K562 (cell line): ENCODE results near the gene DLAT. TPM values are rescaled to one million over a fixed set of nuclear protein-coding genes. Genes with fewer than 3 reads are reported as not detected.
"Not testable (repeated sequence)": the region's sequence is repeated elsewhere in the genome, so short reads cannot be mapped to it uniquely, and the experiment has no call there.

Experiments
- ATAC-seq: fragments of 200-7000 bp; cut with Tn5 transposase; 3 replicates; pipeline ENCODE4 v1.9.1; 2020; ENCODE audit warnings: moderate library complexity
- BruUV-seq: library from RNA; stranded (reverse); fragments of 400-500 nt; replicated peaks from 2 replicates; lab custom pipeline; 2021; lab: Mats Ljungman, UMichigan
- CTCF ChIA-PET: fragments of 300-600 bp; formaldehyde crosslinking; extraction: SDS; loops from one replicate; lab custom pipeline; 2021; ENCODE audit warnings: low intra/inter-chr PET ratio; lab: Yijun Ruan, JAX
- POLR2A ChIA-PET: fragments of 300-600, 350-650 bp; sonication (Branson Sonifier 250); formaldehyde crosslinking; extraction: SDS; loops from one replicate; lab custom pipeline; 2021; ENCODE audit warnings: antibody characterized with exemption, inconsistent platforms; lab: Yijun Ruan, JAX
- DNase-seq, 4 experiments: peaks; one replicate each; pipeline versions ENCODE4 v3.0.0 to v3.0.0-alpha.2; 2011 to 2018; ENCODE audit warnings: low spot score in 3 of 4, mixed read lengths in 3 of 4; ENCODE audit errors: extremely low read depth in 1 of 4
- FAIRE-seq: peaks from 2 replicates; lab custom pipeline; 2011; peaks lifted over from hg19 to GRCh38; lab: Jason Lieb, UNC
- H2AFZ ChIP-seq: 2 replicates; pipeline ENCODE4 v1.6.0; 2011; ENCODE audit warnings: low read depth, low read length, control low read depth, inconsistent platforms
- H3K27ac ChIP-seq: fragments of 200-600 bp; 3 replicates; pipeline ENCODE4 v1.8.0; 2011; ENCODE audit warnings: low read depth, mild to moderate bottlenecking, control low read depth, inconsistent platforms, low read length, moderate library complexity, mixed read lengths; ENCODE audit errors: extremely low read depth
- H3K27me3 ChIP-seq, 2 experiments: fragments of 300-600 bp in 1 of 2; 2 replicates in 1 of 2; 3 replicates in 1 of 2; pipeline versions ENCODE4 v1.6.0 to v1.8.0; 2011; ENCODE audit warnings: inconsistent platforms in 2 of 2, low read length in 2 of 2, mild to moderate bottlenecking in 1 of 2, mixed read lengths in 1 of 2, moderate library complexity in 1 of 2; ENCODE audit not compliant: control insufficient read depth in 2 of 2, insufficient read depth in 2 of 2
- H3K36me3 ChIP-seq: fragments of 300-600 bp; 3 replicates; pipeline ENCODE4 v1.8.0; 2011; ENCODE audit warnings: mild to moderate bottlenecking, low read length, inconsistent platforms; ENCODE audit not compliant: control insufficient read depth, insufficient read depth
- H3K4me1 ChIP-seq, 2 experiments: fragments of 200-600 bp in 1 of 2; replicated peaks in 1 of 2; 2 replicates in 1 of 2; 3 replicates in 1 of 2; pipeline versions ENCODE4 v1.5.1 to v1.8.0; 2011; ENCODE audit warnings: inconsistent platforms in 2 of 2, low read length in 2 of 2, mild to moderate bottlenecking in 1 of 2, mixed read lengths in 1 of 2, moderate library complexity in 1 of 2; ENCODE audit not compliant: control insufficient read depth in 2 of 2, insufficient read depth in 2 of 2
- H3K4me2 ChIP-seq: 2 replicates; pipeline ENCODE4 v1.6.1; 2011; ENCODE audit warnings: low read length, control low read depth, inconsistent platforms, mixed read lengths; ENCODE audit not compliant: insufficient read depth
- H3K4me3 ChIP-seq: fragments of 200-600 bp; sonication (generic), shearing (Covaris generic); 2 replicates; pipeline ENCODE4 v1.5.1; 2016; ENCODE audit warnings: control low read depth, inconsistent platforms
- H3K79me2 ChIP-seq: fragments of 200-600 bp; 3 replicates; pipeline ENCODE4 v1.8.0; 2011; ENCODE audit warnings: low read length, inconsistent platforms; ENCODE audit not compliant: control insufficient read depth, insufficient read depth
- H3K9ac ChIP-seq, 2 experiments: 2 replicates each; pipeline versions ENCODE4 v1.6.0 to v1.6.1; 2011; ENCODE audit warnings: low read depth in 2 of 2, low read length in 2 of 2, control low read depth in 1 of 2, inconsistent platforms in 1 of 2, mild to moderate bottlenecking in 1 of 2, mixed read lengths in 1 of 2; ENCODE audit not compliant: insufficient read depth in 1 of 2
- H3K9me1 ChIP-seq: one replicate; pipeline ENCODE4 v1.6.0; 2011; ENCODE audit warnings: inconsistent platforms, mild to moderate bottlenecking, low read length, moderate library complexity; ENCODE audit not compliant: control insufficient read depth, insufficient read depth
- H3K9me3 ChIP-seq: replicated peaks from 2 replicates; pipeline ENCODE4 v1.5.1; 2011; ENCODE audit warnings: low read depth, low read length, inconsistent platforms; ENCODE audit not compliant: control insufficient read depth, insufficient read depth
- H4K20me1 ChIP-seq: replicated peaks from 2 replicates; pipeline ENCODE4 v1.6.1; 2011; ENCODE audit warnings: low read length, inconsistent platforms, mixed read lengths; ENCODE audit not compliant: control insufficient read depth, insufficient read depth
- FOXJ2 ChIP-seq: fragments of 200-800 bp; sonication (Bioruptor generic); IDR thresholded peaks from 2 replicates; pipeline ENCODE4 v1.6.1; 2016; ENCODE audit warnings: missing genetic modification characterization, missing compliant biosample characterization
- MAFF ChIP-seq: IDR thresholded peaks from 2 replicates; pipeline ENCODE4 v1.6.1; 2012; ENCODE audit warnings: low read length, improper control_type of control experiment
- MIER1 ChIP-seq: fragments of 450-650 bp; IDR thresholded peaks from 2 replicates; pipeline ENCODE4 v1.6.1; 2016; ENCODE audit warnings: antibody characterized with exemption, mild to moderate bottlenecking, low read depth
- PRDM10 ChIP-seq: fragments of 450-650 bp; IDR thresholded peaks from 2 replicates; pipeline ENCODE4 v1.6.1; 2018; ENCODE audit not compliant: partially characterized antibody
- RBBP5 ChIP-seq: fragments of 200-600 bp; sonication (generic); IDR thresholded peaks from 2 replicates; pipeline ENCODE4 v1.6.1; 2012; ENCODE audit warnings: borderline replicate concordance, mild to moderate bottlenecking, low read length, control low read depth, inconsistent platforms; ENCODE audit not compliant: insufficient read depth, poor library complexity, severe bottlenecking
- ZNF316 ChIP-seq: fragments of 450-650 bp; IDR thresholded peaks from 2 replicates; pipeline ENCODE4 v1.6.1; 2016
- WGBS: fragments of 100-300 bp; shearing (Covaris generic); methylation state at CpG from one replicate; pipeline ENCODE4 v1.1.6; 2016; ENCODE audit warnings: low coverage, mixed read lengths; ENCODE audit not compliant: insufficient coverage; ENCODE audit errors: missing lambda C conversion rate; 5-methylcytosine and 5-hydroxymethylcytosine counted together
- in situ Hi-C: fragments of 300-500 bp; cut with MboI; formaldehyde crosslinking; loops from 4 replicates; pipeline ENCODE4 v1.15.0; 2018; ENCODE audit warnings: inconsistent platforms, mixed read lengths
- intact Hi-C: fragments of 100-400 bp; cut with micrococcal nuclease; formaldehyde crosslinking; loops from 2 replicates; pipeline ENCODE4 v1.14.2; 2022
- polyA plus RNA-seq, 8 experiments: library from polyadenylated mRNA; depleted of rRNA in 4 of 8; stranded (reverse) in 5 of 8; unstranded in 3 of 8; fragments of >200 nt; fragmentation: Nextera tagmentation in 2 of 8; fragmentation: Illumina TruSeq in 1 of 8; extraction: Ambion mirVana in 2 of 8; extraction: Trizol in 1 of 8; gene quantifications; 2 replicates each; pipeline versions ENCODE4 v1.2.1 to v1.2.3, GENCODE V29; 2011 to 2014; ENCODE audit warnings: inconsistent platforms in 1 of 8, missing spikeins in 1 of 8
- total RNA-seq, 7 experiments: library from RNA; depleted of rRNA in 6 of 7; stranded (reverse); fragments of >200 nt in 6 of 7; fragmentation: Illumina TruSeq in 2 of 7; extraction: Trizol in 2 of 7; gene quantifications; 2 replicates each; pipeline versions ENCODE4 v1.2.1 to v1.2.3, GENCODE V29; 2011 to 2021; ENCODE audit warnings: low replicate concordance in 1 of 7
- TF ChIP-seq, protein P1 (sequence below): fragments of 250-450 bp; sonication (Bioruptor Pico); IDR thresholded peaks from 2 replicates; pipeline ENCODE4 v1.5.0; 2021; ENCODE audit warnings: mild to moderate bottlenecking, moderate library complexity

Gene DLAT
- total and polyA plus RNA-seq, 9 of the 15 experiments (the other 6 are each of a cell fraction or from before 2014, with no cell fraction given), result 41.7 to 152 (median 105) TPM

DNA sequence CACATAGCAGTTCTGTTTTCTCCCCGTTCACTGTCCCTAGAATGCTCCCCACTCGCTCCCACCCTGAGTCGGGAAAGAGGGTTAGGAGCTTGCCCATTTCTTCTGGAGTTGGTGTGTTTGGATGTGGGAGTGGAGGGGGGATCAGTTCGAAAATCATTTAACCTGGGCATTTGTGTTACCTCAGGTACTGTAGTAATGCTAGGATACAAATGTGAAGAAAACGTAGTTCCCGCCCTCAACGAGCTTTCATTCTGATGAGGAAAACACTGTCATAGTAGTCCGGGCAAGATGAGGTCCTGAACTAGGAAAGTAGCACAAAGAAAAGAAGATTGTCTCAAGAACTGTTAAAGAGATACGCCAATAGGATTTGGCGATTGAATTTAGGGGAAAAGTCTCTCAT lies 62.0 kb downstream of the DLAT start (continued):
- TF ChIP-seq, protein P1, sequence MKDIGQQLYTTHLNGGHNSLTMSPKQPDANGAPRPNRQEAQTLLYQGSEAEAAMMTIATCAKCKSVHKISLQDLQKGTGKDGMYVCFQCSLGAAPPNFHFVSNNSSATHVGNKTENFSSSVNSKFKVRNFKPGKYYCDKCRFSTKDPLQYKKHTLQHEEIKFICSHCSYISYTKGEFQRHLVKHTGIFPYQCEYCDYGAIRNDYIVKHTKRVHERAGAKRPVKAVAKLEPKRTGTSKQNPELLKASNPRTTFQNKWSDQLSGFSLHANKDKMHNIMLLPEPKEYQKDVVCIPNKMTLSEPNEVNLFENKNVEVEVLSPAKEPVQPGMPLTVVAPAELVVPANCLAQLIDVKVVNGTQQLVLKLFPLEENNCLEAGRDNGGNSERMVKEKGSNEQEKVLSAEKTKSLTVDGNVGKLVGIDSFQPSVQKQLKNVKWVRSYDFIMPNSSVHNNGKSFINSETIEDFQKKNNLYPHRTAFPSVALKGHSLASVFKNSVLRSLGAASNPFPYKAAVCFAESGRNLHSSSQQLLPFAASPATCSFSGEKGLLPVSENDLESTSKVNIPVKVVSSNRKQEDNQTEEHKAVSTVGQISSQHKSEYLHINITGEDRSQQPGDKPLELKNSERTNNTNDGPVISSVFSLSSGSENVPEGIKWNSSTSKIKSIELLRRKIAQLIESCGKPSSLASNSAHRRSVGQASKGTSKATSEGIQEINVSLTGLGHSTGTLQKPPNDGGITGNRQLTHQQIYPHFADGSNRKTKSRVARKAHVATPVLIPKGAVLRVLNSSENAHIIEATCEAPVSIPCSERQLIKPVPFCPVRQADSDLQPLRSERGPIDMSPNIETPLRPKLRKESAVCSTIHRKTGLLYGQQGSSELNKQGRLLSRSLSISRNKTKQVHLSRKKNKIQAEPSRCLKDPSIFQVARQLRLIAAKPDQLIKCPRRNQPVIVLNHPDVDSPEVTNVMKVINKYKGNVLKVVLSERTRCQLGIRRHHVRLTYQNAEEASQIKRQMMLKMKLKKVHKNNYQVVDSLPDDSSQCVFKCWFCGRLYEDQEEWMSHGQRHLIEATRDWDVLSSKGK (CRISPR knock-in tag), result no peak
- TF ChIP-seq ZNF316 (peak; percentile 73), MIER1 (0 out of 2 replicates have a peak, but pooled peaks have one; percentile 46), RBBP5 (no peak), FOXJ2 (tag) (0 out of 2 replicates have a peak, but pooled peaks have one; percentile 5), MAFF (no peak), PRDM10 (no peak)

GRCh38 chr11:112095302-112095701 lies 70.1 kb downstream of the DLAT start:
- POLR2A ChIA-PET, result interaction anchor here (0.7 kb wide), 1 partner anchor 271 kb away, joined by 3 read pairs; no protein-coding TSS in a partner anchor
- H3K4me3 ChIP-seq, H3K27ac ChIP-seq, FAIRE-seq, CTCF ChIA-PET, H3K9ac ChIP-seq, ATAC-seq, H3K27me3 ChIP-seq, H3K9me1 ChIP-seq, H3K4me2 ChIP-seq, DNase-seq, H3K9me3 ChIP-seq, H4K20me1 ChIP-seq, in situ Hi-C loops, H2AFZ ChIP-seq, intact Hi-C loops: not testable (repeated sequence)
- TSS peak; percentile 30 for BruUV-seq
- 94% methylated on average over 2 of the region's 2 CpGs for WGBS
- H3K36me3 ChIP-seq, result peaks cover 59% of the 10 kb centered on the region
- peaks cover 12 to 14% of the 10 kb centered on the region in 2 experiments; a peak in 4 of 5 replicates for H3K4me1 ChIP-seq
- peaks cover 13% of the 10 kb centered on the region; the same call in 1 of the 3 replicates for H3K79me2 ChIP-seq
